ENCODE data around the gene ITPKC. TPM values are rescaled to one million over a fixed set of nuclear protein-coding genes. Genes with fewer than 3 reads are reported as not detected.

Gene ITPKC
- total and polyA plus RNA-seq, 9 of the 15 experiments (the other 6 are each of a cell fraction or from before 2014, with no cell fraction given): 0.08 to 9.3 (median 5.8) TPM

DNA sequence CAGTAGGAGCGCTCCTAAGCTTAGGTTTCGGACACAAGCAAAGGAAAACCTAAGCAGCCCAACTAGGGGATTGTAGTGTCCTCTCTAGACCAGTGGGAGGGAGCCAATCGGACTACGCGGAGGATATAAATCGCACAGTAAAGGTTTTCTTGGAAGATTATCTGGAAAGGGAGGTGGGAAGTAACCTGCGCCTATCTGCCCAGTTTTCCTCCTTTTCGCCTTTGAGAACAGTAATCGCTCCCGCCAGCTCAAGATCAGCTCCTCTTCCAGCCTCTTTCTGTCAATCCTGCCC lies 60.7 kb downstream of the ITPKC start (continued):
- TF ChIP-seq SMARCA5 (IDR thresholded peaks at IDR 0.05) (no peak), FIP1L1 (IDR thresholded peaks at IDR 0.05; ENCODE audit: low read depth, low read length, poor library complexity, severe bottlenecking) (no peak), CEBPB (tag; IDR thresholded peaks at IDR 0.05) (no peak), RHOXF2B (CRISPR knock-in tag; conservative IDR thresholded peaks at IDR 0.05) (no peak), PYGO2 (tag; IDR thresholded peaks at IDR 0.05) (no peak), L3MBTL2 (IDR thresholded peaks at IDR 0.05) (0 out of 2 replicates have a peak, but pooled peaks have one; percentile 1), DMBX1 (CRISPR knock-in tag; IDR thresholded peaks at IDR 0.05; ENCODE audit: borderline replicate concordance) (no peak), ARNT (IDR thresholded peaks at IDR 0.05) (peak in 1 of 2 experiments; percentile 40; a peak in 1 of 4 replicates), SMAD1 (IDR thresholded peaks at IDR 0.05; ENCODE audit: low read depth, low read length, partially characterized antibody) (peak; percentile 18), POU5F1 (IDR thresholded peaks at IDR 0.05; ENCODE audit: borderline replicate concordance, low read depth, low read length, partially characterized antibody) (no peak), PML (IDR thresholded peaks at IDR 0.05; ENCODE audit: low read length) (no peak), POLR2A (conservative IDR thresholded peaks at IDR 0.05) (peak; percentile 63; the same call in 1 of the 2 replicates), ZBTB7A (IDR thresholded peaks at IDR 0.05; ENCODE audit: borderline replicate concordance, control insufficient read depth, low read depth, low read length) (0 out of 2 replicates have a peak, but pooled peaks have one; percentile 8), ZNF644 (tag; IDR thresholded peaks at IDR 0.05; ENCODE audit: low read depth) (no peak), MEF2A (IDR thresholded peaks at IDR 0.05; ENCODE audit: control insufficient read depth, low read depth, low read length) (no peak), YBX1 (IDR thresholded peaks at IDR 0.05) (no peak), ATF1 (CRISPR knock-in tag; IDR thresholded peaks at IDR 0.05) (no peak), ATF1 (tag; IDR thresholded peaks at IDR 0.05) (peak; percentile 96), HDAC8 (tag; IDR thresholded peaks at IDR 0.05) (no peak)
- TF ChIP-seq, protein P1, sequence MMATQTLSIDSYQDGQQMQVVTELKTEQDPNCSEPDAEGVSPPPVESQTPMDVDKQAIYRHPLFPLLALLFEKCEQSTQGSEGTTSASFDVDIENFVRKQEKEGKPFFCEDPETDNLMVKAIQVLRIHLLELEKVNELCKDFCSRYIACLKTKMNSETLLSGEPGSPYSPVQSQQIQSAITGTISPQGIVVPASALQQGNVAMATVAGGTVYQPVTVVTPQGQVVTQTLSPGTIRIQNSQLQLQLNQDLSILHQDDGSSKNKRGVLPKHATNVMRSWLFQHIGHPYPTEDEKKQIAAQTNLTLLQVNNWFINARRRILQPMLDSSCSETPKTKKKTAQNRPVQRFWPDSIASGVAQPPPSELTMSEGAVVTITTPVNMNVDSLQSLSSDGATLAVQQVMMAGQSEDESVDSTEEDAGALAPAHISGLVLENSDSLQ (IDR thresholded peaks at IDR 0.05): no peak
- TF ChIP-seq, protein P2, sequence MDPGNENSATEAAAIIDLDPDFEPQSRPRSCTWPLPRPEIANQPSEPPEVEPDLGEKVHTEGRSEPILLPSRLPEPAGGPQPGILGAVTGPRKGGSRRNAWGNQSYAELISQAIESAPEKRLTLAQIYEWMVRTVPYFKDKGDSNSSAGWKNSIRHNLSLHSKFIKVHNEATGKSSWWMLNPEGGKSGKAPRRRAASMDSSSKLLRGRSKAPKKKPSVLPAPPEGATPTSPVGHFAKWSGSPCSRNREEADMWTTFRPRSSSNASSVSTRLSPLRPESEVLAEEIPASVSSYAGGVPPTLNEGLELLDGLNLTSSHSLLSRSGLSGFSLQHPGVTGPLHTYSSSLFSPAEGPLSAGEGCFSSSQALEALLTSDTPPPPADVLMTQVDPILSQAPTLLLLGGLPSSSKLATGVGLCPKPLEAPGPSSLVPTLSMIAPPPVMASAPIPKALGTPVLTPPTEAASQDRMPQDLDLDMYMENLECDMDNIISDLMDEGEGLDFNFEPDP (CRISPR knock-in tag; IDR thresholded peaks at IDR 0.05): no peak
- TF ChIP-seq, protein P3, sequence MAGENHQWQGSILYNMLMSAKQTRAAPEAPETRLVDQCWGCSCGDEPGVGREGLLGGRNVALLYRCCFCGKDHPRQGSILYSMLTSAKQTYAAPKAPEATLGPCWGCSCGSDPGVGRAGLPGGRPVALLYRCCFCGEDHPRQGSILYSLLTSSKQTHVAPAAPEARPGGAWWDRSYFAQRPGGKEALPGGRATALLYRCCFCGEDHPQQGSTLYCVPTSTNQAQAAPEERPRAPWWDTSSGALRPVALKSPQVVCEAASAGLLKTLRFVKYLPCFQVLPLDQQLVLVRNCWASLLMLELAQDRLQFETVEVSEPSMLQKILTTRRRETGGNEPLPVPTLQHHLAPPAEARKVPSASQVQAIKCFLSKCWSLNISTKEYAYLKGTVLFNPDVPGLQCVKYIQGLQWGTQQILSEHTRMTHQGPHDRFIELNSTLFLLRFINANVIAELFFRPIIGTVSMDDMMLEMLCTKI (IDR thresholded peaks at IDR 0.05; ENCODE audit: partially characterized antibody): no peak
- TF ChIP-seq, protein P4, sequence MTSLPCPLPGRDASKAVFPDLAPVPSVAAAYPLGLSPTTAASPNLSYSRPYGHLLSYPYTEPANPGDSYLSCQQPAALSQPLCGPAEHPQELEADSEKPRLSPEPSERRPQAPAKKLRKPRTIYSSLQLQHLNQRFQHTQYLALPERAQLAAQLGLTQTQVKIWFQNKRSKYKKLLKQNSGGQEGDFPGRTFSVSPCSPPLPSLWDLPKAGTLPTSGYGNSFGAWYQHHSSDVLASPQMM (CRISPR knock-in tag; IDR thresholded peaks at IDR 0.05): no peak
- TF ChIP-seq, protein P5, sequence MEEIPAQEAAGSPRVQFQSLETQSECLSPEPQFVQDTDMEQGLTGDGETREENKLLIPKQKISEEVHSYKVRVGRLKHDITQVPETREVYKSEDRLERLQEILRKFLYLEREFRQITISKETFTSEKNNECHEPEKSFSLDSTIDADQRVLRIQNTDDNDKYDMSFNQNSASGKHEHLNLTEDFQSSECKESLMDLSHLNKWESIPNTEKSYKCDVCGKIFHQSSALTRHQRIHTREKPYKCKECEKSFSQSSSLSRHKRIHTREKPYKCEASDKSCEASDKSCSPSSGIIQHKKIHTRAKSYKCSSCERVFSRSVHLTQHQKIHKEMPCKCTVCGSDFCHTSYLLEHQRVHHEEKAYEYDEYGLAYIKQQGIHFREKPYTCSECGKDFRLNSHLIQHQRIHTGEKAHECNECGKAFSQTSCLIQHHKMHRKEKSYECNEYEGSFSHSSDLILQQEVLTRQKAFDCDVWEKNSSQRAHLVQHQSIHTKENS (CRISPR knock-in tag; IDR thresholded peaks at IDR 0.05): no peak
- TF ChIP-seq, protein P6, sequence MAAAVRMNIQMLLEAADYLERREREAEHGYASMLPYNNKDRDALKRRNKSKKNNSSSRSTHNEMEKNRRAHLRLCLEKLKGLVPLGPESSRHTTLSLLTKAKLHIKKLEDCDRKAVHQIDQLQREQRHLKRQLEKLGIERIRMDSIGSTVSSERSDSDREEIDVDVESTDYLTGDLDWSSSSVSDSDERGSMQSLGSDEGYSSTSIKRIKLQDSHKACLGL (CRISPR knock-in tag; IDR thresholded peaks at IDR 0.05; ENCODE audit: borderline replicate concordance, poor library complexity, severe bottlenecking): no peak
